Keratinocyte (primary cell): ENCODE measurements around the gene DIS3L2. TPM values are rescaled to one million over a fixed set of nuclear protein-coding genes. Genes with fewer than 3 reads are reported as not detected.
"Not testable (repeated sequence)": the region's sequence is repeated elsewhere in the genome, so short reads cannot be mapped to it uniquely, and the experiment has no call there.

Experiments used
- DNase-seq: peaks from one replicate; pipeline ENCODE4 v3.0.0-alpha.2; 2011; ENCODE audit warnings: low read depth, missing footprints, low spot score
- FAIRE-seq: peaks from 2 replicates; lab custom pipeline; 2011; peaks lifted over from hg19 to GRCh38; lab: Jason Lieb, UNC
- H2AFZ ChIP-seq: 2 replicates; pipeline ENCODE4 v1.6.0; 2012; ENCODE audit warnings: low read length, control low read depth, inconsistent platforms; ENCODE audit not compliant: control insufficient read depth
- H3K27ac ChIP-seq: 2 replicates; pipeline ENCODE4 v1.5.1; 2011; ENCODE audit warnings: low read length; ENCODE audit not compliant: control insufficient read depth, insufficient read depth
- H3K27me3 ChIP-seq: 3 replicates; pipeline ENCODE4 v1.6.0; 2011; ENCODE audit warnings: low read length; ENCODE audit not compliant: control insufficient read depth, insufficient read depth; ENCODE audit errors: extremely low read depth
- H3K36me3 ChIP-seq, 2 experiments: 2 replicates in 1 of 2; 3 replicates in 1 of 2; pipeline ENCODE4 v1.5.1; 2011; ENCODE audit warnings: low read length in 2 of 2, mild to moderate bottlenecking in 1 of 2; ENCODE audit not compliant: control insufficient read depth in 2 of 2, insufficient read depth in 2 of 2; ENCODE audit errors: extremely low read depth in 1 of 2
- H3K4me1 ChIP-seq: 3 replicates; pipeline ENCODE4 v1.5.1; 2011; ENCODE audit warnings: low read length; ENCODE audit not compliant: control insufficient read depth, insufficient read depth; ENCODE audit errors: extremely low read depth
- H3K4me2 ChIP-seq: 3 replicates; pipeline ENCODE4 v1.6.0; 2011; ENCODE audit warnings: low read depth, low read length; ENCODE audit not compliant: control insufficient read depth, insufficient read depth; ENCODE audit errors: extremely low read depth
- H3K4me3 ChIP-seq, 3 experiments: fragments of 200-600 bp in 1 of 3; sonication (generic) in 1 of 3; 2 replicates in 2 of 3; 3 replicates in 1 of 3; pipeline ENCODE4 v1.5.1; 2011 to 2016; ENCODE audit warnings: low read length in 3 of 3, mild to moderate bottlenecking in 3 of 3, control low read depth in 2 of 3, inconsistent platforms in 1 of 3, low read depth in 1 of 3, mixed read lengths in 1 of 3, mixed run types in 1 of 3, moderate library complexity in 1 of 3; ENCODE audit not compliant: control insufficient read depth in 2 of 3, insufficient read depth in 2 of 3; ENCODE audit errors: extremely low read depth in 1 of 3
- H3K79me2 ChIP-seq: 2 replicates; pipeline ENCODE4 v1.6.0; 2012; ENCODE audit warnings: low read length; ENCODE audit not compliant: control insufficient read depth, insufficient read depth
- H3K9ac ChIP-seq: 3 replicates; pipeline ENCODE4 v1.6.0; 2011; ENCODE audit warnings: low read length; ENCODE audit not compliant: control insufficient read depth, insufficient read depth; ENCODE audit errors: extremely low read depth
- H3K9me1 ChIP-seq: 3 replicates; pipeline ENCODE4 v1.6.0; 2011; ENCODE audit warnings: low read length; ENCODE audit not compliant: control insufficient read depth, insufficient read depth; ENCODE audit errors: extremely low read depth
- H3K9me3 ChIP-seq: 2 replicates; pipeline ENCODE4 v1.5.1; 2012; ENCODE audit warnings: low read depth, low read length; ENCODE audit not compliant: control insufficient read depth
- H4K20me1 ChIP-seq: 3 replicates; pipeline ENCODE4 v1.6.0; 2011; ENCODE audit warnings: low read length; ENCODE audit not compliant: control insufficient read depth, insufficient read depth; ENCODE audit errors: extremely low read depth
- CTCF ChIP-seq, 3 experiments: IDR thresholded peaks in 1 of 3; conservative IDR thresholded peaks in 1 of 3; optimal IDR thresholded peaks in 1 of 3; 2 replicates in 2 of 3; 3 replicates in 1 of 3; pipeline versions ENCODE3 to v1.5.1; 2011; ENCODE audit warnings: low read length in 3 of 3, mild to moderate bottlenecking in 3 of 3, moderate library complexity in 2 of 3, control low read depth in 1 of 3, inconsistent platforms in 1 of 3; ENCODE audit not compliant: insufficient read depth in 2 of 3; ENCODE audit errors: extremely low read depth in 1 of 3
- EZH2 ChIP-seq: IDR thresholded peaks from one replicate; pipeline ENCODE4 v1.6.1; 2012; ENCODE audit warnings: inconsistent platforms, mild to moderate bottlenecking, low read length, moderate library complexity
- dilution Hi-C: fragments of 300-500 bp; cut with MboI; formaldehyde crosslinking; loops from one replicate; pipeline ENCODE4 v1.7.0; 2020; ENCODE audit warnings: low sequenced_read_pairs; ENCODE audit not compliant: extremely low pct_ligation_motif_present
- polyA plus RNA-seq, 5 experiments: library from polyadenylated mRNA; depleted of rRNA in 3 of 5; stranded (reverse) in 3 of 5; stranded (forward) in 1 of 5; unstranded in 1 of 5; fragments of >200 nt; gene quantifications; 1 replicate in 1 of 5; 2 replicates in 3 of 5; 3 replicates in 1 of 5; pipeline versions ENCODE4 v1.2.1 to v1.2.3, GENCODE V29; 2011 to 2012; ENCODE audit warnings: missing spikeins in 2 of 5, low read depth in 1 of 5, low replicate concordance in 1 of 5

Gene DIS3L2
- polyA plus RNA-seq, 1 donor (not counting 4 experiments of a cell fraction or from before 2014, with no cell fraction given): 8.6 TPM

- H3K4me3 ChIP-seq: no peak overlapping the region
- DNase-seq (no peak), FAIRE-seq (no peak)
- H3K9me1 ChIP-seq: no peaks in the 10 kb centered on the region
- no peaks in the 10 kb centered on the region for H3K36me3 ChIP-seq
- no peaks in the 10 kb centered on the region for H3K4me1 ChIP-seq
- H3K27ac ChIP-seq: no peak overlapping the region
- no peak overlapping the region for H2AFZ ChIP-seq
- TF ChIP-seq EZH2 (no peak), CTCF (optimal IDR thresholded peaks at IDR 0.05 in 1 of 3, IDR thresholded peaks at IDR 0.05 in 1 of 3, conservative IDR thresholded peaks at IDR 0.05 in 1 of 3; ENCODE audit: extremely low read depth in 1 of 3, insufficient read depth in 2 of 3, low read length in 3 of 3) (no peak)
- H3K9me3 ChIP-seq: no peaks in the 10 kb centered on the region
- no peaks in the 10 kb centered on the region for H4K20me1 ChIP-seq
- no peak overlapping the region for H3K9ac ChIP-seq
- dilution Hi-C loops: no loop called here
- H3K4me2 ChIP-seq: no peak overlapping the region
- H3K27me3 ChIP-seq: no peaks in the 10 kb centered on the region
- H3K79me2 ChIP-seq: no peaks in the 10 kb centered on the region
Observed at GRCh38 chr2:232369126-232369951, 407.8 kb downstream of the DIS3L2 start.

- H3K9me1 ChIP-seq, H3K4me1 ChIP-seq, H3K9me3 ChIP-seq, dilution Hi-C loops, H2AFZ ChIP-seq, FAIRE-seq, H3K36me3 ChIP-seq, H3K27ac ChIP-seq, H3K9ac ChIP-seq, H3K79me2 ChIP-seq, H3K4me2 ChIP-seq, H3K27me3 ChIP-seq, DNase-seq, H4K20me1 ChIP-seq, H3K4me3 ChIP-seq: not testable (repeated sequence)
Observed at GRCh38 chr2:232370007-232370406, 408.5 kb downstream of the DIS3L2 start.
